HG03159 (cell line): ENCODE results near the gene VWA5B1.
"Not testable (repeated sequence)": the region's sequence is repeated elsewhere in the genome, so short reads cannot be mapped to it uniquely, and the experiment has no call there.

ENCODE experiments used
- ATAC-seq: cut with Tn5 transposase; IDR thresholded peaks from one replicate; pipeline ENCODE4 v1.9.1; 2021; ENCODE audit warnings: mild to moderate bottlenecking, moderate library complexity; ENCODE audit not compliant: unreplicated experiment

Gene VWA5B1

GRCh38 chr1:20290624-20291597 lies at the start of gene VWA5B1:
Gene VWA5B1, plus strand, starts transcription at chr1:20290875. Its CDS starts 19,727 bp downstream, at chr1:20310602.
- ATAC-seq = no peak

- ATAC-seq = no peak
These were observed 47.7 kb upstream of the VWA5B1 start for GRCh38 chr1:20242890-20243479.

- ATAC-seq = no peak
These were observed 41.6 kb upstream of the VWA5B1 start for GRCh38 chr1:20248971-20249612.

GRCh38 chr1:20250340-20250989 lies 40.2 kb upstream of the VWA5B1 start:
- ATAC-seq = no peak

GRCh38 chr1:20252587-20252986 lies 38.1 kb upstream of the VWA5B1 start:
- no peak for ATAC-seq

GRCh38 chr1:20255666-20256065 lies 35.0 kb upstream of the VWA5B1 start:
- no peak for ATAC-seq

- no peak for ATAC-seq
These were observed 31.0 kb upstream of the VWA5B1 start for GRCh38 chr1:20259646-20260045.

- ATAC-seq = no peak
These were observed 29.6 kb upstream of the VWA5B1 start for GRCh38 chr1:20261095-20261494.

GRCh38 chr1:20262810-20263534 lies 27.7 kb upstream of the VWA5B1 start:
- ATAC-seq = no peak

- ATAC-seq = no peak
These were observed 25.4 kb upstream of the VWA5B1 start for GRCh38 chr1:20265250-20265649.

- no peak for ATAC-seq
These were observed 24.5 kb upstream of the VWA5B1 start for GRCh38 chr1:20266141-20266540.

- ATAC-seq = no peak
These were observed 24.0 kb upstream of the VWA5B1 start for GRCh38 chr1:20266642-20267041.

GRCh38 chr1:20271498-20272400 lies 18.9 kb upstream of the VWA5B1 start:
- ATAC-seq = no peak

GRCh38 chr1:20273716-20274115 lies 17.0 kb upstream of the VWA5B1 start:
- ATAC-seq = not testable (repeated sequence)

- no peak for ATAC-seq
These were observed 15.3 kb upstream of the VWA5B1 start for GRCh38 chr1:20275319-20275925.

GRCh38 chr1:20276485-20277159 lies 14.1 kb upstream of the VWA5B1 start:
- ATAC-seq = no peak

- ATAC-seq = no peak
These were observed 12.0 kb upstream of the VWA5B1 start for GRCh38 chr1:20278692-20279130.

- ATAC-seq = no peak
These were observed 11.2 kb upstream of the VWA5B1 start for GRCh38 chr1:20279509-20279908.
